ENCODE data around the gene RETREG3. TPM values are rescaled to one million over a fixed set of nuclear protein-coding genes. Genes with fewer than 3 reads are reported as not detected.
"Not testable (repeated sequence)": the region's sequence is repeated elsewhere in the genome, so short reads cannot be mapped to it uniquely, and the experiment has no call there.

RETREG3 gene
- polyA plus RNA-seq, 1 donor from 2014 or later = 34.6 TPM

- H4K20me1 ChIP-seq (ENCODE audit: insufficient read depth) = no peaks in the 10 kb centered on the region
- no peak overlapping the region for H2AFZ ChIP-seq (ENCODE audit: low read depth, low read length)
- no peak overlapping the region for H3K4me2 ChIP-seq (ENCODE audit: low read length)
- no peaks in the 10 kb centered on the region for H3K36me3 ChIP-seq (ENCODE audit: insufficient read depth, low read length)
- no peak for TF ChIP-seq EZH2 (IDR thresholded peaks at IDR 0.05; ENCODE audit: borderline replicate concordance, insufficient read depth, low read length, poor library complexity, severe bottlenecking)
- TF ChIP-seq RAD21 (conservative IDR thresholded peaks at IDR 0.05) = no peak
- TF ChIP-seq POLR2AphosphoS5 (IDR thresholded peaks at IDR 0.05) = no peak
- no peak for TF ChIP-seq MXI1 (conservative IDR thresholded peaks at IDR 0.05; ENCODE audit: poor library complexity, severe bottlenecking)
- TF ChIP-seq SMC3 (conservative IDR thresholded peaks at IDR 0.05; ENCODE audit: poor library complexity) = no peak
- TF ChIP-seq CTCF (IDR thresholded peaks at IDR 0.05; ENCODE audit: poor library complexity, severe bottlenecking) = no peak
- no peak for TF ChIP-seq EP300 (conservative IDR thresholded peaks at IDR 0.05; ENCODE audit: poor library complexity, severe bottlenecking)
- H3K9ac ChIP-seq (ENCODE audit: low read length) = no peak overlapping the region
- H3K27me3 ChIP-seq (ENCODE audit: insufficient read depth, low read depth, low read length) = no peaks in the 10 kb centered on the region
- peaks cover 1% of the 10 kb centered on the region for H3K79me2 ChIP-seq (replicated peaks; ENCODE audit: insufficient read depth, low read length)
- H3K9me2 ChIP-seq (ENCODE audit: insufficient read depth, low read length) = no peaks in the 10 kb centered on the region
- H3K27ac ChIP-seq (ENCODE audit: low read length) = no peak overlapping the region
- H3K4me3 ChIP-seq (ENCODE audit: low read length) = no peak overlapping the region
- H3F3A ChIP-seq (ENCODE audit: insufficient read depth, low read length, poor library complexity, severe bottlenecking) = no peaks in the 10 kb centered on the region
- no peaks in the 10 kb centered on the region for H3K9me3 ChIP-seq (ENCODE audit: low read length)
Measured at GRCh38 chr17:42613699-42614295, 4.6 kb upstream of the RETREG3 start.

- TF ChIP-seq EP300 (conservative IDR thresholded peaks at IDR 0.05; ENCODE audit: poor library complexity, severe bottlenecking) (no peak), POLR2AphosphoS5 (IDR thresholded peaks at IDR 0.05) (no peak), EZH2 (IDR thresholded peaks at IDR 0.05; ENCODE audit: borderline replicate concordance, insufficient read depth, low read length, poor library complexity, severe bottlenecking) (no peak), TAF1 (IDR thresholded peaks at IDR 0.05; ENCODE audit: low read depth) (no peak), SMC3 (conservative IDR thresholded peaks at IDR 0.05; ENCODE audit: poor library complexity) (no peak), RAD21 (conservative IDR thresholded peaks at IDR 0.05) (no peak)
- no peaks in the 10 kb centered on the region for H3K9me3 ChIP-seq (ENCODE audit: low read length)
- no peaks in the 10 kb centered on the region for H4K20me1 ChIP-seq (ENCODE audit: insufficient read depth)
- no peak overlapping the region for H3K27ac ChIP-seq (ENCODE audit: low read length)
- no peaks in the 10 kb centered on the region for H3K36me3 ChIP-seq (ENCODE audit: insufficient read depth, low read length)
- H3K4me3 ChIP-seq (ENCODE audit: low read length) = no peak overlapping the region
- H3F3A ChIP-seq (ENCODE audit: insufficient read depth, low read length, poor library complexity, severe bottlenecking) = no peaks in the 10 kb centered on the region
- no peaks in the 10 kb centered on the region for H3K27me3 ChIP-seq (ENCODE audit: insufficient read depth, low read depth, low read length)
- H3K9ac ChIP-seq (ENCODE audit: low read length) = no peak overlapping the region
- H3K9me2 ChIP-seq (ENCODE audit: insufficient read depth, low read length) = no peaks in the 10 kb centered on the region
- peaks cover 19% of the 10 kb centered on the region for H3K79me2 ChIP-seq (replicated peaks; ENCODE audit: insufficient read depth, low read length)
- no peak overlapping the region for H2AFZ ChIP-seq (ENCODE audit: low read depth, low read length)
- no peak overlapping the region for H3K4me2 ChIP-seq (ENCODE audit: low read length)
Measured at GRCh38 chr17:42612013-42612412, 2.8 kb upstream of the RETREG3 start.

GRCh38 chr17:42609814-42610801, 934 bp upstream of the RETREG3 start:
- not testable (repeated sequence) for H3K9me2 ChIP-seq (ENCODE audit: insufficient read depth, low read length); H3K27me3 ChIP-seq (ENCODE audit: insufficient read depth, low read depth, low read length); H3K9me3 ChIP-seq (ENCODE audit: low read length); H3F3A ChIP-seq (ENCODE audit: insufficient read depth, low read length, poor library complexity, severe bottlenecking); H4K20me1 ChIP-seq (ENCODE audit: insufficient read depth); H3K36me3 ChIP-seq (ENCODE audit: insufficient read depth, low read length)
- H3K27ac ChIP-seq (ENCODE audit: low read length) = peak overlapping the region; percentile 67
- peak overlapping the region; percentile 52 for H2AFZ ChIP-seq (ENCODE audit: low read depth, low read length)
- peaks cover 37% of the 10 kb centered on the region for H3K79me2 ChIP-seq (replicated peaks; ENCODE audit: insufficient read depth, low read length)
- H3K4me3 ChIP-seq (ENCODE audit: low read length) = peak overlapping the region; percentile 78
- H3K9ac ChIP-seq (ENCODE audit: low read length) = peak overlapping the region; percentile 76
- TF ChIP-seq MXI1 (conservative IDR thresholded peaks at IDR 0.05; ENCODE audit: poor library complexity, severe bottlenecking) = peak; percentile 9
- peak overlapping the region; percentile 55 for H3K4me2 ChIP-seq (ENCODE audit: low read length)

Data from neural cell (in vitro differentiated cells).